ENCODE data around the gene IKZF1. TPM values are rescaled to one million over a fixed set of nuclear protein-coding genes. Genes with fewer than 3 reads are reported as not detected.

IKZF1 gene
- total RNA-seq, 1 experiment from 2014 or later, result 3.7 TPM

DNA sequence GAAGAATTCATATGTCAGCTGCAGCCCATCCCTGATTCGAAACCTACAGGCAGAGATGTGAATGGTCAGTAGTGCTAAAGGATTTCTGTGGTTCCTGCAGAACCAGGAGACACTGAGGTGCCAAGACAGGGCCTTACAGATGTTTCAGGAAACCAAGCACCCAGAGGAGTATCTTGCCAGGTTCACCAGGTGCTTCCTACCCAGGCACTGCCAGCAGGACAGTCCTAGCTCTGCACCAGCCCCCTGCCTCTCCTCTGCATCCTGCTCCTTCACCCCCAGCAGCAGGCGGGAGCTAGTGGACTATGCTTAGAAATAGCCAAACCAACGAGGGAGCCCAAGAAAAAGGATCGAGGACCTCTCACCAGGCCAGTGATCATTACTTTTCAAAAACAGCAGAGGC, 4.2 kb upstream of the IKZF1 start:
- POLR2A ChIA-PET (ENCODE audit: low non-redundant PET), result no interaction called here
- TF ChIP-seq CTCF (conservative IDR thresholded peaks at IDR 0.05; ENCODE audit: low read depth, low read length) (no peak), EZH2 (IDR thresholded peaks at IDR 0.05; ENCODE audit: borderline replicate concordance, low read depth, low read length, poor library complexity, severe bottlenecking) (no peak)
- BruUV-seq (replicated peaks), result no TSS peak

DNA sequence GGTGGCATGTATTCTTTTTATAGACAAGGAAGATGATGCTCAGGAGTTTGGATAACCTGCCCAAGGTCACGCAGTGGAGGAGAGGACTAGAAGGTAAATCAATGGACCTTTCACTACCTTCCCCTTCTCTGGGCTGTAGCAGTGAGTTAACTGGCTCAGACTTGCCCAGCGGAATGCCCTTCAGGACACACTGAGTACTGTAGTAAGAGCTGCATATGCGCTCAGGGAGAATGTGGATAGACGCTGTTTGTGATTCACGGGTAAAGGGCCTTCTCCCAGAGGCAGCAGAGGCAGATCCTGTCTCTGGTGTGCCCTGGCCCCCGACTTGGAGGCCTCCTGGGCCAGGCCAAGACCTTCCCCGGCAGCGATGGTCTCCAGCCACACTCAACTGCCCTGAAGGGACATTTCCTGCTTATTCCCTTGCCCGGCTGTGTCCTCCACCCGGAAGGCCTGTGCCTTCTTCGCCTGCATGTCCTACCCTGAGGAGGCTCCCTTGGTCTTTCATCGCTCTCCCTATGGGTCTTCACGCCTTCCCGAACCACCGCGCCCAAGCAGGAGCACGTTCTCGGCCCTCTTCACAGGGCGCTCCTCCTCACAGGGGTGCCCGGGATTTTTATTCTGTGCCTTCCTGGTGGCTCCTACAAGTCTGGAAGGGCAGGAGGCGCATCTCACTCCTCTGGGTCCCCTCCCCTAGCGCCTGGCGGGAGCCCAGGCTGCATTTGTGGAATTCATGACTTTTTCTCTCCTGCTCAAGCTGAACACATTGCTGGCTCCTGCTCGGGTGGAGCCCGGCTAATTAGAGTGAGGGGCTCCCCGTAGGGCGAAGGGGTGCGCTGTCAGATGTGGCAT, 1.8 kb upstream of the IKZF1 start:
- intact Hi-C loops (cut with micrococcal nuclease; ENCODE audit: unreplicated experiment), result no loop called here
- Histone ChIP-seq H3K27me3 (replicated peaks; ENCODE audit: insufficient read depth, low read depth, low read length, poor library complexity) (peaks cover 57% of the 10 kb centered on the region), H3K36me3 (ENCODE audit: insufficient read depth, low read length, poor library complexity, severe bottlenecking) (no peaks in the 10 kb centered on the region), H3K4me1 (ENCODE audit: insufficient read depth, low read length, poor library complexity, severe bottlenecking) (peaks cover 5% of the 10 kb centered on the region), H3K27ac (ENCODE audit: low read depth, low read length, poor library complexity, severe bottlenecking) (no peak overlapping the region), H3K9me3 (ENCODE audit: low read depth, low read length, poor library complexity, severe bottlenecking) (no peaks in the 10 kb centered on the region), H3K4me3 (ENCODE audit: low read depth, low read length, poor library complexity, severe bottlenecking) (no peak overlapping the region)
- DNase-seq (ENCODE audit: low spot score), result no peak
- CTCF ChIA-PET, result no interaction called here
- no TSS peak for BruUV-seq (replicated peaks)
- TF ChIP-seq EZH2 (IDR thresholded peaks at IDR 0.05; ENCODE audit: borderline replicate concordance, low read depth, low read length, poor library complexity, severe bottlenecking), result no peak
- TF ChIP-seq CTCF (conservative IDR thresholded peaks at IDR 0.05; ENCODE audit: low read depth, low read length), result no peak
- POLR2A ChIA-PET (ENCODE audit: low non-redundant PET), result no interaction called here

More for the DNA sequence above, 4.2 kb upstream of the IKZF1 start:
- H3K36me3 ChIP-seq (ENCODE audit: insufficient read depth, low read length, poor library complexity, severe bottlenecking), result no peaks in the 10 kb centered on the region
- H3K4me1 ChIP-seq (ENCODE audit: insufficient read depth, low read length, poor library complexity, severe bottlenecking), result peaks cover 5% of the 10 kb centered on the region
- intact Hi-C loops (cut with micrococcal nuclease; ENCODE audit: unreplicated experiment), result no loop called here
- peaks cover 40% of the 10 kb centered on the region for H3K27me3 ChIP-seq (replicated peaks; ENCODE audit: insufficient read depth, low read depth, low read length, poor library complexity)
- H3K9me3 ChIP-seq (ENCODE audit: low read depth, low read length, poor library complexity, severe bottlenecking), result no peaks in the 10 kb centered on the region
- CTCF ChIA-PET, result no interaction called here
- no peak for DNase-seq (ENCODE audit: low spot score)
- no peak overlapping the region for H3K4me3 ChIP-seq (ENCODE audit: low read depth, low read length, poor library complexity, severe bottlenecking)
- no peak overlapping the region for H3K27ac ChIP-seq (ENCODE audit: low read depth, low read length, poor library complexity, severe bottlenecking)

GRCh38 chr7:50303335-50304128, 984 bp upstream of the IKZF1 start:
- no peak for TF ChIP-seq CTCF (conservative IDR thresholded peaks at IDR 0.05; ENCODE audit: low read depth, low read length)
- TF ChIP-seq EZH2 (IDR thresholded peaks at IDR 0.05; ENCODE audit: borderline replicate concordance, low read depth, low read length, poor library complexity, severe bottlenecking), result no peak
- no TSS peak for BruUV-seq (replicated peaks)
- H3K27me3 ChIP-seq (replicated peaks; ENCODE audit: insufficient read depth, low read depth, low read length, poor library complexity), result peaks cover 57% of the 10 kb centered on the region
- H3K36me3 ChIP-seq (ENCODE audit: insufficient read depth, low read length, poor library complexity, severe bottlenecking), result no peaks in the 10 kb centered on the region
- ChIA-PET POLR2A (ENCODE audit: low non-redundant PET) (no interaction called here), CTCF (no interaction called here)
- no peak overlapping the region for H3K27ac ChIP-seq (ENCODE audit: low read depth, low read length, poor library complexity, severe bottlenecking)
- intact Hi-C loops (cut with micrococcal nuclease; ENCODE audit: unreplicated experiment), result no loop called here
- no peaks in the 10 kb centered on the region for H3K9me3 ChIP-seq (ENCODE audit: low read depth, low read length, poor library complexity, severe bottlenecking)
- H3K4me3 ChIP-seq (ENCODE audit: low read depth, low read length, poor library complexity, severe bottlenecking), result peak overlapping the region; percentile 49
- DNase-seq (ENCODE audit: low spot score), result no peak
- H3K4me1 ChIP-seq (ENCODE audit: insufficient read depth, low read length, poor library complexity, severe bottlenecking), result peaks cover 5% of the 10 kb centered on the region

All from A673 (cell line).